ENCODE data around the gene GPRC5C.
A peak's percentile ranks its signal among the peaks of the same experiment; 100 is the strongest.

GPRC5C gene

GRCh38 chr17:74435775-74436359 is 4.0 kb downstream of the GPRC5C start:
- no peak for DNase-seq (ENCODE audit: low read depth in 1 of 2, low spot score in 1 of 2)
- Histone ChIP-seq H3K27ac (replicated peaks) (no peak overlapping the region), H3K27me3 (ENCODE audit: insufficient read depth, poor library complexity, severe bottlenecking) (peaks cover 19% of the 10 kb centered on the region), H3K4me3 (replicated peaks; ENCODE audit: insufficient read depth, low read length) (no peak overlapping the region)
- TF ChIP-seq CTCF (IDR thresholded peaks at IDR 0.05; ENCODE audit: insufficient read depth, low read length) (no peak), GABPA (IDR thresholded peaks at IDR 0.05; ENCODE audit: low read depth) (no peak), POLR2AphosphoS5 (IDR thresholded peaks at IDR 0.05; ENCODE audit: low read depth) (no peak), SPI1 (IDR thresholded peaks at IDR 0.05; ENCODE audit: borderline replicate concordance, low read depth) (no peak), REST (IDR thresholded peaks at IDR 0.05; ENCODE audit: insufficient replicate concordance, low read depth) (no peak)

- TF ChIP-seq CTCF (IDR thresholded peaks at IDR 0.05; ENCODE audit: insufficient read depth, low read length), result peak; percentile 90
- no peak for TF ChIP-seq GABPA (IDR thresholded peaks at IDR 0.05; ENCODE audit: low read depth)
- no peak for DNase-seq (ENCODE audit: low read depth in 1 of 2, low spot score in 1 of 2)
- peaks cover 5% of the 10 kb centered on the region for H3K27me3 ChIP-seq (ENCODE audit: insufficient read depth, poor library complexity, severe bottlenecking)
- no peak overlapping the region for H3K4me3 ChIP-seq (replicated peaks; ENCODE audit: insufficient read depth, low read length)
- no peak overlapping the region for H3K27ac ChIP-seq (replicated peaks)
These were observed 5.8 kb downstream of the GPRC5C start for GRCh38 chr17:74437702-74438101.

- Histone ChIP-seq H3K27me3 (ENCODE audit: insufficient read depth, poor library complexity, severe bottlenecking) (no peaks in the 10 kb centered on the region), H3K4me3 (replicated peaks; ENCODE audit: insufficient read depth, low read length) (no peak overlapping the region), H3K27ac (replicated peaks) (0 out of 2 replicates have a peak overlapping the region, but pooled peaks have one; percentile 5)
- TF ChIP-seq POLR2AphosphoS5 (IDR thresholded peaks at IDR 0.05; ENCODE audit: low read depth), result 0 out of 2 replicates have a peak, but pooled peaks have one; percentile 32
- peak; percentile 88 for TF ChIP-seq SPI1 (IDR thresholded peaks at IDR 0.05; ENCODE audit: borderline replicate concordance, low read depth)
- TF ChIP-seq GABPA (IDR thresholded peaks at IDR 0.05; ENCODE audit: low read depth), result no peak
- no peak for TF ChIP-seq CTCF (IDR thresholded peaks at IDR 0.05; ENCODE audit: insufficient read depth, low read length)
- no peak for TF ChIP-seq REST (IDR thresholded peaks at IDR 0.05; ENCODE audit: insufficient replicate concordance, low read depth)
- peak in 1 of 2 experiments; percentile 58 for DNase-seq (ENCODE audit: low read depth in 1 of 2, low spot score in 1 of 2)
These were observed 8.0 kb downstream of the GPRC5C start for GRCh38 chr17:74439691-74440567.
